Activated CD4-positive, alpha-beta T cell treated with anti-CD3 and anti-CD28 coated beads, Interleukin-2, Interleukin-4, amounts not matched to agents 100 ng/mL and 50 ng/mL, durations not matched to agents 16 hours and 8 hours (primary cell): ENCODE results near the gene TRNP1.
"Not testable (repeated sequence)": the region's sequence is repeated elsewhere in the genome, so short reads cannot be mapped to it uniquely, and the experiment has no call there.

Source experiments
- DNase-seq: peaks from one replicate; pipeline ENCODE4 v3.0.0-alpha.2; 2020; ENCODE audit warnings: low spot score

TRNP1 gene

GRCh38 chr1:26993237-26994019 is at the start of gene TRNP1:
Gene TRNP1, plus strand, starts transcription at chr1:26993692. Its CDS starts 95 bp downstream, at chr1:26993787.
- DNase-seq: peak; percentile 57

GRCh38 chr1:26945138-26945537 is 48.4 kb upstream of the TRNP1 start:
- DNase-seq: no peak

- DNase-seq: no peak
Measured at GRCh38 chr1:26945728-26946127, 47.8 kb upstream of the TRNP1 start.

GRCh38 chr1:26946270-26946669 is 47.2 kb upstream of the TRNP1 start:
- DNase-seq: no peak

- not testable (repeated sequence) for DNase-seq
Measured at GRCh38 chr1:26948725-26949057, 44.8 kb upstream of the TRNP1 start.

GRCh38 chr1:26949266-26949925 is 44.1 kb upstream of the TRNP1 start:
- DNase-seq: no peak

- DNase-seq: no peak
Measured at GRCh38 chr1:26949926-26950319, 43.6 kb upstream of the TRNP1 start.

GRCh38 chr1:26950602-26951001 is 42.9 kb upstream of the TRNP1 start:
- DNase-seq: no peak

GRCh38 chr1:26951216-26951615 is 42.3 kb upstream of the TRNP1 start:
- DNase-seq: no peak

- no peak for DNase-seq
Measured at GRCh38 chr1:26951821-26952497, 41.5 kb upstream of the TRNP1 start.

GRCh38 chr1:26953374-26953773 is 40.1 kb upstream of the TRNP1 start:
- DNase-seq: no peak

- DNase-seq: no peak
Measured at GRCh38 chr1:26956321-26956720, 37.2 kb upstream of the TRNP1 start.

GRCh38 chr1:26957306-26957705 is 36.2 kb upstream of the TRNP1 start:
- no peak for DNase-seq

- no peak for DNase-seq
Measured at GRCh38 chr1:26959270-26959669, 34.2 kb upstream of the TRNP1 start.

- DNase-seq: no peak
Measured at GRCh38 chr1:26959722-26960624, 33.5 kb upstream of the TRNP1 start, which contains the start of gene KDF1. Gene KDF1, minus strand, starts transcription at chr1:26960468. Its CDS starts 8,088 bp downstream, at chr1:26952380.

- DNase-seq: no peak
Measured at GRCh38 chr1:26960625-26960966, 32.9 kb upstream of the TRNP1 start.

- peak; percentile 6 for DNase-seq
Measured at GRCh38 chr1:26961826-26962225, 31.7 kb upstream of the TRNP1 start.

GRCh38 chr1:26965213-26965612 is 28.3 kb upstream of the TRNP1 start:
- no peak for DNase-seq

GRCh38 chr1:26965628-26966027 is 27.9 kb upstream of the TRNP1 start:
- DNase-seq: no peak

GRCh38 chr1:26970810-26971209 is 22.7 kb upstream of the TRNP1 start:
- no peak for DNase-seq

- no peak for DNase-seq
Measured at GRCh38 chr1:26971590-26971989, 21.9 kb upstream of the TRNP1 start.

GRCh38 chr1:26972390-26972789 is 21.1 kb upstream of the TRNP1 start:
- DNase-seq: no peak
